ENCODE measurements around the gene MACIR.

Gene MACIR

GRCh38 chr5:103247118-103247517 is 11.4 kb upstream of the MACIR start:
- DNase-seq, result no peak

DNA sequence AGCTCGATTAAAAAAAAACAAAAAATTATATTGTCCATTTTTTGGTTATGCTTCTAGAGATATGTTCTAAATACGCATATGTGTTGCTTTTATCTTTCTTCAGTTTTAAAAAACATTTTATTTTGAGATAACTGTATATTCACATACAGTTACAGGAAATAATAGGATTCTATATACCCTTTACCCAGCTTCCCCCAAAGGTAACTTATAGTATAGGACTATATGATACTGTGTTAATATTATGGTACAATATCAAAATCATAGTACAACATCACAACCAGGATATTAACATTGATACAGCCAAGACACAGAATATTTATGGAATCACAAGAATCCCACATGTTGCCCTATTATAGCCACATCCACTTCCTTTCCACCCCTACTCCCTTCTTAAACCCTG is 9.5 kb upstream of the MACIR start:
- DNase-seq, result no peak

GRCh38 chr5:103254921-103255320 is 3.6 kb upstream of the MACIR start:
- no peak for DNase-seq

- DNase-seq, result no peak
These were observed 2.9 kb upstream of the MACIR start for GRCh38 chr5:103255691-103256090.

GRCh38 chr5:103256178-103256577 is 2.4 kb upstream of the MACIR start:
- no peak for DNase-seq

GRCh38 chr5:103258957-103259704 is 568 bp downstream of the MACIR start:
- DNase-seq, result peak; percentile 22

- DNase-seq, result no peak
These were observed 1.3 kb downstream of the MACIR start for GRCh38 chr5:103259705-103260355.

DNA sequence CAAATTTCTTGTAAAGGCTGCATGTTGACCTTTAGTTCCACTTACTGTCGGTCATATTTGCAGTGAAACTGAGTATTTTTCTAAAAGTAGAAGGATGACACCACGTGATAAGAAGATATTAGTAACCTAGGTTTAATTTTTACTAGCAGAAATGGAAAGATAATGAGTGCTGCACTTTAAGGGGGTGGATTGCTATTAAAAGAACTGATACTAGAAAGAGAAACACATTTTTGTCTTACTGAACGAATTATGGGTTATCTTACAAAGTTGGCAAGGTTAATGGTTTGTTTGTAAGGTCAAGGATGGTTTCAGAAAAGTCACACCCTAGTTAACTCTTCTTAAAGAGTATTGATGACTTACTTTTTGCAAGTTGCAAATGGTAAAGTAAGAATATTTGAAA is 2.4 kb downstream of the MACIR start:
- no peak for DNase-seq

DNA sequence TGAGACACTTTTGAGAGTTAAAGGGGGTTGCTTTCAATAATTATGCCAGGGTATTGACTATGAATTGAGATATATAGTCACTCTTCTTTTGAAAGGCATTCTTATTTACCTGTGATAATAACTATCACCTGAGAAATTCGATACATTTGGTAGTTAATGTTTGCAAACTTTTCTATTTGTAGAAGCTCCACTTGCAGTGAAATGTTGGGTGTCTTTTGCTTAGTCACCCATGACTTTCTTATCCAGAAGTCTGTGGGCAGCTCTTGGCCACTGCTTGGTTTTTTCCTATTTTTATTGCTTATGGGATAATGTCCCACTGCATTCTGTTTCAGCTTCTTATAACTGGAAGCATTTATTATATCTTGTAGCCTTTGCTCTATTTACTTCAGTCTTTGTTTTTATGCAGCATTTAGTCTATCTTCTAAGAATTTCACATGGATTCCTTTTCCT is 3.9 kb downstream of the MACIR start:
- no peak for DNase-seq

GRCh38 chr5:103263054-103263453 is 4.5 kb downstream of the MACIR start:
- DNase-seq, result no peak

DNA sequence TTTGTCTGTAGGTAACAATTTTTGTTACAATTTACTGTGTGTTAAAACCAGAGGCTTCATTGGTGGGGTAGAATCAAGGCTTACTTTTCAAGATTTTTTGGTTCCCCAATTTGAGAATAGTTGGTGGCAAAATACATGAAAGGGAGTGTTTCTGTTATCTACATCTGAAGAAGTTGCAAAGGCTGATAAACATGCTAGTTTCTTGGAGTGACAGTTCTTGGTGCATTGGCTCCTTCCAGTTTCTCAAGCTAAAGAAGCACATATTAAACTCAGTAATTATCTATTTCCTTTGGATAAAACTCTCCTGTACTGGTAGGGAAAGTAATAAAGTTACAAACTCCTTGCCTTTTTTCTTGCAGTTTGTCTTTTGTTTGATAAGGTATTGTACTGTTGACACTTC is 5.9 kb downstream of the MACIR start:
- DNase-seq, result no peak

- no peak for DNase-seq
These were observed 12.0 kb downstream of the MACIR start for GRCh38 chr5:103270581-103270980.

DNA sequence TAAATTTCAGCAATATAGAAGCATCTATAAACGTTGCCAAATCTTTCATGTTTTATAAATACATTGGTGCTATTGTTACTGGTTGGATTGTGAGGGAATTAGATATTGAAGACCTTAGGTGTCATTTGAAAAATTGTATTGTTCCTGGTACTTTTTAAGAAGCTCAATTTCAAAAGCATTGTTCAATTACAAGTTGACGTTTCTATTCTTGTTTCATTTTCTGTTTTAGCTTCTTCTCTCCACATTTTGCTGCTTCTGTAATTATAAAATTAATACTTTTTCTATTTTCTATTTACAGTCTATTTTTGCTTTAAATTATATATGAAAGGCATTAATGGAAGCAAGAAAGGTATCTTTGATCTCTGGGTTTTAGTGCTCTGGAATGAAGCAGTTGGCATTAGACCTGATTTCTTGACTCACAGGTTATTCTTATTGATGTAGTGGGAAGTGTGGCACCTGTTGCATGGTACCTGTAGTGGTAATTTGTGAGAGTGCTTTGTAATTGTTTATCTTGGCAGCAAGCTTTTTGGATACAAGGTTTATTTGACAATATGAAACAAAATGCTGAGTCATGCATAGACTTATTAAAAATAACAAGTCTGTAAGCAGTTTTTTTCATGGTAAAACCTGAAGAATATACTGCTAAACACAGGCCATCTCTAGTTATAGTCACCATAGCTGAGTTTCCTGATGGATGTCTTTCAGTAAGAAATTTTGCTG is 13.2 kb downstream of the MACIR start:
- DNase-seq, result no peak

DNA sequence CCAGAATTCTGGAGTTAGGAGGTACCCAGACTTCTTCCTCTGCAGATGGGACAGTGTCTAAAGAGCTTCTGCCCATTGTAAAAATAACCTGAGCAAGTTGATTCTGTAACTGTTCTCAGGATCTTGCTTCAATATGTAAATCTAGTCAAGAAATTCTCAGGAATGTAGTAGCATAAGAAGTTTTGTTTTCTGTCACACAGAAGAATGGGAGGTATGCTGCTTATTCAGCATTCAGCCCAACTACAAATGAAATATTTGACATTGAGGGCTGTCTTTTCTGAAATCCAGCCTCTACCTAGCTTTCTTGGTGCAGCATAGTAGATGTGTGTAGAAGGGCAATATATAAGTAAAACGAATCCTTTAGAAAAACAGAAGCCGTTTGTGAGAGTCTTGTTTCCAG is 13.8 kb downstream of the MACIR start:
- peak; percentile 3 for DNase-seq

- no peak for DNase-seq
These were observed 15.4 kb downstream of the MACIR start for GRCh38 chr5:103273952-103274351.

DNA sequence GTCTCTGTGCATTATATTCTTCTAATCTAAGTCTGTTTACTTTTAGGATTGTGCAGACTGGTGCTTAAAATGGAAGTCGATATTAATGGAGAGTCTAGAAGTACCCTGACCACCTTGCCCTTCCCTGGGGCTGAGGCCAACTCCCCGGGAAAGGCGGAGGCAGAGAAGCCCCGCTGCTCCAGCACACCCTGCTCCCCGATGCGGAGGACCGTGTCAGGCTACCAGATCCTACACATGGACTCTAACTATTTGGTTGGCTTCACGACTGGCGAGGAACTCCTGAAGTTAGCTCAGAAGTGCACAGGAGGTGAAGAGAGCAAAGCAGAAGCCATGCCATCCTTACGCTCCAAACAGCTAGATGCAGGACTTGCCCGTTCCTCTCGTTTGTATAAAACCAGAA is 17.3 kb downstream of the MACIR start:
- DNase-seq, result no peak

- DNase-seq, result no peak
These were observed 22.4 kb downstream of the MACIR start for GRCh38 chr5:103280967-103281366.

- DNase-seq, result no peak
These were observed 24.6 kb downstream of the MACIR start for GRCh38 chr5:103283120-103283519.

DNA sequence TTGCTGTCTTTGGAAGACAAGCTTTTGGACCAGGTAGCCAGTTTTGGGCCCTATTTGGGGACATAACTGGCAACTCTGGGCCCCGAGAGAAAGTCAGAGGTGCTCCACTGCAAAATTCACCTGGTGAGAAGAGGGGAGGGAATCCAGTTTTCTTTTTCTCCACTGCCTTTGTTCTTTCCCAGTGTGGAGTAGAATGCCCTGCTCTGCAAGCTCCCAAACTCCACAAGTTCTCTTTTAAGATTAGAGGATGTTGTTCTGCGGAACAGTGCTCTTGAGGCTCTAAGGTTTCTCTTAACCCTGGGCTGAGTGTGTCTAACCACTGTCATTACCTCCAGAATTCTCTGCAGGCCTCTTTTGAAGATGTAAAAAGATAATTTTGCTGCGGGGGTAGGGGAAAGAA is 25.3 kb downstream of the MACIR start:
- DNase-seq, result no peak

DNA sequence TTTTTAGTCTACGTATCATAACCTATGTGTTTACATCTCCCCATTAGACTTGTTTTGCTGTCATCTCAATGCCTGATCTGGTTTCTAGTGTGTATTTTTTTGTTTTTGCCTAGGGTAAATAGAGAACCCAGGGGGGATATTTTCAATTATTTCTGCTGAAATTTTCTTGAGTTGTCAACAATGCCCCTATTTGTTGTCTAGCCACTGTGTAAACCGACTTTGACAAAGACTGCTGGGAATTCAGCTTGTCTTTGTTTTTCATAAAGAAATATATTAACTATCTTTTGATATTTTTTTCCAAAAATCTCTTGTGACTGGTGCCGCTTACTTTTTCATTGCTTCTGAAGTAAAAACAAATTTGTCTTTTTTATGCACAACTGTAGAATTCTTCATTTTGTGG is 28.1 kb downstream of the MACIR start:
- DNase-seq, result no peak

DNA sequence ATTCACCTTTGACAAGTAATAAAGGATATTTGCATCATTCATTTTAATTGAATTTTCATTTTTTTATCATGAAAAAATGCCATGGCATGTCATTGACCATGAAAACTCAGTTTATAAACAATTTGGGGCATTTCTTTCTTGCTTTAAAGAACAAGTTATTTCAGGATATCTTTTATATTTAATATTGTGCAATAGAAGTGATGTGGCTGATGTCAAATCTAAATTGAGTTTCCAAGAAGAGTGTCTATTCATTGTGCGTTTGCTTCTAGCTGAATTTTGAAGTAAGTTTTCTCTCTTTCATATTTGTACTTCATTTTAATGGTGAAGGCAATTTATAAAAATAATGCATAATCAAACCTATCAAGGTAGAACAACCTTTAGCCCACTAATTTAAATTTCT is 30.5 kb downstream of the MACIR start:
- no peak for DNase-seq

GRCh38 chr5:103290846-103291245 is 32.3 kb downstream of the MACIR start:
- DNase-seq, result no peak

DNA sequence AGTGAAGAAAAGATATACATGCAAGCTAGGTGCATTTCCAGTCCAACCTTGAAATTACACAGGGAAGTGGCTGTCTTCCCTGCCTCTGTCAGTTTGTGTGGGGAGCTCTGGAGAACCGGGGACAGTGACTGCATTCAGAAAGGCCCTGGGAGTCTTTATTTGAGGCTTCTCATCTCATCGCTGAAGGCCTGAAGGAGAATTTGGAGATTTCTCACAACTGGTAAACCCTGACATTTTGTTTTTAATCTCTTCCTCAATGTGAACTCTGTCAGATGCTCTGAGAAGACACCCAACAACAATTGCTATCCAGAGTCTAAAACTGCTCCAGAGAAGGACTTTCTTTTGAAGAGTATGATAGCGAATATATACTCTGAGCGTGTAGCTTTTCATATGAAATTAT is 33.0 kb downstream of the MACIR start:
- DNase-seq, result no peak

- no peak for DNase-seq
These were observed 34.5 kb downstream of the MACIR start for GRCh38 chr5:103293099-103293498.

Data from kidney glomerular epithelial cell (primary cell).